Measurements from ENCODE around the gene HAVCR2.

HAVCR2 gene

DNA sequence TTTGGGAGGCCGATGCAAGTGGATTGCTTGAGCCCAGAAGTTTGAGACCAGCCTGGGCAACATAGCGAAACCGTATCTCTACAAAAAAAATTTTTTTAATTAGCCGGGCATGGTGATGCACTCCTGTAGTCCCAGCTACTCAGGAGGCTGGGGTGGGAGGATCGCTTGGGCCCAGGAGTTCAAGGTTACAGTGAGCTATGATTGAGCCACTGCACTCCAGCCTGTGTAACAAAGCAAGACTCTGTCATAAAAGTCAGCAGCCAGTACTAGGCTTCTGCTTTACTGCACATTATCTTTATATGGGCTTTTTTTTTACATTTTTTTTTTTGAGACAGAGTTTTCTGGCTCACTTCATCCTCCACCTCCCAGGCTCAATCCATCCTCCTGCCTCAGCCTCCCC is 40.5 kb downstream of the HAVCR2 start (continued):
- TF ChIP-seq, protein P1, sequence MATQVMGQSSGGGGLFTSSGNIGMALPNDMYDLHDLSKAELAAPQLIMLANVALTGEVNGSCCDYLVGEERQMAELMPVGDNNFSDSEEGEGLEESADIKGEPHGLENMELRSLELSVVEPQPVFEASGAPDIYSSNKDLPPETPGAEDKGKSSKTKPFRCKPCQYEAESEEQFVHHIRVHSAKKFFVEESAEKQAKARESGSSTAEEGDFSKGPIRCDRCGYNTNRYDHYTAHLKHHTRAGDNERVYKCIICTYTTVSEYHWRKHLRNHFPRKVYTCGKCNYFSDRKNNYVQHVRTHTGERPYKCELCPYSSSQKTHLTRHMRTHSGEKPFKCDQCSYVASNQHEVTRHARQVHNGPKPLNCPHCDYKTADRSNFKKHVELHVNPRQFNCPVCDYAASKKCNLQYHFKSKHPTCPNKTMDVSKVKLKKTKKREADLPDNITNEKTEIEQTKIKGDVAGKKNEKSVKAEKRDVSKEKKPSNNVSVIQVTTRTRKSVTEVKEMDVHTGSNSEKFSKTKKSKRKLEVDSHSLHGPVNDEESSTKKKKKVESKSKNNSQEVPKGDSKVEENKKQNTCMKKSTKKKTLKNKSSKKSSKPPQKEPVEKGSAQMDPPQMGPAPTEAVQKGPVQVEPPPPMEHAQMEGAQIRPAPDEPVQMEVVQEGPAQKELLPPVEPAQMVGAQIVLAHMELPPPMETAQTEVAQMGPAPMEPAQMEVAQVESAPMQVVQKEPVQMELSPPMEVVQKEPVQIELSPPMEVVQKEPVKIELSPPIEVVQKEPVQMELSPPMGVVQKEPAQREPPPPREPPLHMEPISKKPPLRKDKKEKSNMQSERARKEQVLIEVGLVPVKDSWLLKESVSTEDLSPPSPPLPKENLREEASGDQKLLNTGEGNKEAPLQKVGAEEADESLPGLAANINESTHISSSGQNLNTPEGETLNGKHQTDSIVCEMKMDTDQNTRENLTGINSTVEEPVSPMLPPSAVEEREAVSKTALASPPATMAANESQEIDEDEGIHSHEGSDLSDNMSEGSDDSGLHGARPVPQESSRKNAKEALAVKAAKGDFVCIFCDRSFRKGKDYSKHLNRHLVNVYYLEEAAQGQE (tag by site-specific recombination; IDR thresholded peaks at IDR 0.05) = no peak
- TF ChIP-seq ZNF114 (tag by site-specific recombination; IDR thresholded peaks at IDR 0.05) (no peak), ZNF391 (tag by site-specific recombination; IDR thresholded peaks at IDR 0.05; ENCODE audit: borderline replicate concordance, low read depth) (no peak), ATF2 (tag by site-specific recombination; IDR thresholded peaks at IDR 0.05; ENCODE audit: low read depth) (no peak), ZBTB17 (tag by site-specific recombination; IDR thresholded peaks at IDR 0.05) (no peak), KLF1 (tag by site-specific recombination; IDR thresholded peaks at IDR 0.05) (no peak), PRDM1 (tag by site-specific recombination; IDR thresholded peaks at IDR 0.05) (no peak), ZNF600 (tag by site-specific recombination; IDR thresholded peaks at IDR 0.05) (no peak), ZNF426 (tag by site-specific recombination; IDR thresholded peaks at IDR 0.05) (no peak), ZNF776 (tag by site-specific recombination; IDR thresholded peaks at IDR 0.05; ENCODE audit: borderline replicate concordance) (no peak)
- TF ChIP-seq, protein P2, sequence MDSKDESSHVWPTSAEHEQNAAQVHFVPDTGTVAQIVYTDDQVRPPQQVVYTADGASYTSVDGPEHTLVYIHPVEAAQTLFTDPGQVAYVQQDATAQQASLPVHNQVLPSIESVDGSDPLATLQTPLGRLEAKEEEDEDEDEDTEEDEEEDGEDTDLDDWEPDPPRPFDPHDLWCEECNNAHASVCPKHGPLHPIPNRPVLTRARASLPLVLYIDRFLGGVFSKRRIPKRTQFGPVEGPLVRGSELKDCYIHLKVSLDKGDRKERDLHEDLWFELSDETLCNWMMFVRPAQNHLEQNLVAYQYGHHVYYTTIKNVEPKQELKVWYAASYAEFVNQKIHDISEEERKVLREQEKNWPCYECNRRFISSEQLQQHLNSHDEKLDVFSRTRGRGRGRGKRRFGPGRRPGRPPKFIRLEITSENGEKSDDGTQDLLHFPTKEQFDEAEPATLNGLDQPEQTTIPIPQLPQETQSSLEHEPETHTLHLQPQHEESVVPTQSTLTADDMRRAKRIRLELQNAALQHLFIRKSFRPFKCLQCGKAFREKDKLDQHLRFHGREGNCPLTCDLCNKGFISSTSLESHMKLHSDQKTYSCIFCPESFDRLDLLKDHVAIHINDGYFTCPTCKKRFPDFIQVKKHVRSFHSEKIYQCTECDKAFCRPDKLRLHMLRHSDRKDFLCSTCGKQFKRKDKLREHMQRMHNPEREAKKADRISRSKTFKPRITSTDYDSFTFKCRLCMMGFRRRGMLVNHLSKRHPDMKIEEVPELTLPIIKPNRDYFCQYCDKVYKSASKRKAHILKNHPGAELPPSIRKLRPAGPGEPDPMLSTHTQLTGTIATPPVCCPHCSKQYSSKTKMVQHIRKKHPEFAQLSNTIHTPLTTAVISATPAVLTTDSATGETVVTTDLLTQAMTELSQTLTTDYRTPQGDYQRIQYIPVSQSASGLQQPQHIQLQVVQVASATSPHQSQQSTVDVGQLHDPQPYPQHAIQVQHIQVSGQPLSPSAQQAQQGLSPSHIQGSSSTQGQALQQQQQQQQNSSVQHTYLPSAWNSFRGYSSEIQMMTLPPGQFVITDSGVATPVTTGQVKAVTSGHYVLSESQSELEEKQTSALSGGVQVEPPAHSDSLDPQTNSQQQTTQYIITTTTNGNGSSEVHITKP (tag by site-specific recombination; IDR thresholded peaks at IDR 0.05) = no peak
- TF ChIP-seq, protein P3, sequence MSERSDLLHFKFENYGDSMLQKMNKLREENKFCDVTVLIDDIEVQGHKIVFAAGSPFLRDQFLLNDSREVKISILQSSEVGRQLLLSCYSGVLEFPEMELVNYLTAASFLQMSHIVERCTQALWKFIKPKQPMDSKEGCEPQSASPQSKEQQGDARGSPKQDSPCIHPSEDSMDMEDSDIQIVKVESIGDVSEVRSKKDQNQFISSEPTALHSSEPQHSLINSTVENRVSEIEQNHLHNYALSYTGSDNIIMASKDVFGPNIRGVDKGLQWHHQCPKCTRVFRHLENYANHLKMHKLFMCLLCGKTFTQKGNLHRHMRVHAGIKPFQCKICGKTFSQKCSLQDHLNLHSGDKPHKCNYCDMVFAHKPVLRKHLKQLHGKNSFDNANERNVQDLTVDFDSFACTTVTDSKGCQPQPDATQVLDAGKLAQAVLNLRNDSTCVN (tag by site-specific recombination; optimal IDR thresholded peaks at IDR 0.05) = no peak

- no peak overlapping the region for H3K27ac ChIP-seq (ENCODE audit: extremely low read depth, low read depth, low read length)
- CTCF ChIA-PET = interaction anchor here (0.5 to 0.7 kb wide), 2 partner anchors 64 to 261 kb away, joined by 3 to 4 read pairs; no protein-coding TSS in a partner anchor
- no peak overlapping the region for H3K4me3 ChIP-seq (ENCODE audit: low read depth, low read length)
- POLR2A ChIA-PET = no interaction called here
- H3K36me3 ChIP-seq (ENCODE audit: control insufficient read depth in 2 of 2, insufficient read depth in 1 of 2, low read length in 2 of 2) = no peaks in the 10 kb centered on the region
- no peaks in the 10 kb centered on the region for H3K9me3 ChIP-seq (ENCODE audit: control insufficient read depth, insufficient read depth, low read depth, low read length)
- no peaks in the 10 kb centered on the region for H3K4me1 ChIP-seq (ENCODE audit: control insufficient read depth, insufficient read depth, low read length)
- TF ChIP-seq ZNF26 (tag by site-specific recombination; IDR thresholded peaks at IDR 0.05) (no peak), ZNF707 (tag by site-specific recombination; IDR thresholded peaks at IDR 0.05) (no peak), ZNF558 (tag by site-specific recombination; IDR thresholded peaks at IDR 0.05) (no peak), ZNF837 (tag by site-specific recombination; IDR thresholded peaks at IDR 0.05) (no peak), ZNF24 (tag by site-specific recombination; IDR thresholded peaks at IDR 0.05) (no peak), YY1 (tag by site-specific recombination; IDR thresholded peaks at IDR 0.05) (no peak), ZNF335 (tag by site-specific recombination; conservative IDR thresholded peaks at IDR 0.05) (no peak), ZNF114 (tag by site-specific recombination; IDR thresholded peaks at IDR 0.05) (no peak), ZNF280D (tag by site-specific recombination; IDR thresholded peaks at IDR 0.05) (no peak)
- TF ChIP-seq, protein P4, sequence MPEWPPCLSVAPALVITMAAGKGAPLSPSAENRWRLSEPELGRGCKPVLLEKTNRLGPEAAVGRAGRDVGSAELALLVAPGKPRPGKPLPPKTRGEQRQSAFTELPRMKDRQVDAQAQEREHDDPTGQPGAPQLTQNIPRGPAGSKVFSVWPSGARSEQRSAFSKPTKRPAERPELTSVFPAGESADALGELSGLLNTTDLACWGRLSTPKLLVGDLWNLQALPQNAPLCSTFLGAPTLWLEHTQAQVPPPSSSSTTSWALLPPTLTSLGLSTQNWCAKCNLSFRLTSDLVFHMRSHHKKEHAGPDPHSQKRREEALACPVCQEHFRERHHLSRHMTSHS (tag by site-specific recombination; IDR thresholded peaks at IDR 0.05) = no peak
Measured at GRCh38 chr5:157067005-157067404, 41.8 kb downstream of the HAVCR2 start.

All from HEK293 (cell line).